ENCODE results near the gene TFDP1.

TFDP1 gene

GRCh38 chr13:113642563-113642962, 58.0 kb downstream of the TFDP1 start:
- no peak for TF ChIP-seq CTCF (conservative IDR thresholded peaks at IDR 0.05; ENCODE audit: control insufficient read depth, insufficient read depth, low read depth, low read length)
- DNase-seq (ENCODE audit: low read depth) = no peak

GRCh38 chr13:113643593-113643992, 59.0 kb downstream of the TFDP1 start:
- no peak for DNase-seq (ENCODE audit: low read depth)
- H3K4me3 ChIP-seq (ENCODE audit: control insufficient read depth, low read depth, low read length) = no peak overlapping the region
- no peak for TF ChIP-seq CTCF (conservative IDR thresholded peaks at IDR 0.05; ENCODE audit: control insufficient read depth, insufficient read depth, low read depth, low read length)

More at GRCh38 chr13:113642563-113642962, 58.0 kb downstream of the TFDP1 start:
- no peak overlapping the region for H3K4me3 ChIP-seq (ENCODE audit: control insufficient read depth, low read depth, low read length)

- no peak for TF ChIP-seq CTCF (conservative IDR thresholded peaks at IDR 0.05; ENCODE audit: control insufficient read depth, insufficient read depth, low read depth, low read length)
- H3K4me3 ChIP-seq (ENCODE audit: control insufficient read depth, low read depth, low read length) = no peak overlapping the region
- DNase-seq (ENCODE audit: low read depth) = no peak
These were observed 60.2 kb downstream of the TFDP1 start for GRCh38 chr13:113644800-113645199.

GRCh38 chr13:113645329-113645728, 60.8 kb downstream of the TFDP1 start:
- no peak for DNase-seq (ENCODE audit: low read depth)
- TF ChIP-seq CTCF (conservative IDR thresholded peaks at IDR 0.05; ENCODE audit: control insufficient read depth, insufficient read depth, low read depth, low read length) = no peak
- H3K4me3 ChIP-seq (ENCODE audit: control insufficient read depth, low read depth, low read length) = no peak overlapping the region

GRCh38 chr13:113646376-113646775, 61.8 kb downstream of the TFDP1 start:
- TF ChIP-seq CTCF (conservative IDR thresholded peaks at IDR 0.05; ENCODE audit: control insufficient read depth, insufficient read depth, low read depth, low read length) = no peak
- DNase-seq (ENCODE audit: low read depth) = no peak
- no peak overlapping the region for H3K4me3 ChIP-seq (ENCODE audit: control insufficient read depth, low read depth, low read length)

- DNase-seq (ENCODE audit: low read depth) = no peak
- no peak for TF ChIP-seq CTCF (conservative IDR thresholded peaks at IDR 0.05; ENCODE audit: control insufficient read depth, insufficient read depth, low read depth, low read length)
- no peak overlapping the region for H3K4me3 ChIP-seq (ENCODE audit: control insufficient read depth, low read depth, low read length)
These were observed 62.4 kb downstream of the TFDP1 start for GRCh38 chr13:113646921-113647340.

Measured in fibroblast of mammary gland (primary cell).